KMS-11 (cell line): ENCODE measurements around the gene FGF14.

Experiments
- H2AFZ ChIP-seq: fragments of 200-600 bp; sonication (generic); 2 replicates; pipeline ENCODE4 v1.6.1; 2016; ENCODE audit warnings: antibody characterized with exemption, mixed run types, low read depth
- H3K27ac ChIP-seq: fragments of 200-600 bp; sonication (generic); 2 replicates; pipeline ENCODE4 v1.6.1; 2016; ENCODE audit warnings: mild to moderate bottlenecking, mixed run types
- H3K27me3 ChIP-seq: fragments of 200-600 bp; sonication (generic); 2 replicates; pipeline ENCODE4 v1.6.1; 2017; ENCODE audit warnings: mild to moderate bottlenecking, low read depth, mixed run types, moderate library complexity; ENCODE audit not compliant: insufficient read depth
- H3K36me3 ChIP-seq: fragments of 200-600 bp; sonication (generic); 2 replicates; pipeline ENCODE4 v1.6.1; 2017; ENCODE audit warnings: mild to moderate bottlenecking, mixed run types; ENCODE audit not compliant: insufficient read depth
- H3K4me1 ChIP-seq: fragments of 200-600 bp; sonication (generic); 2 replicates; pipeline ENCODE4 v1.6.1; 2016; ENCODE audit warnings: mild to moderate bottlenecking, low read depth, mixed run types; ENCODE audit not compliant: poor library complexity, severe bottlenecking
- H3K4me2 ChIP-seq: fragments of 200-600 bp; sonication (generic); 2 replicates; pipeline ENCODE4 v1.7.0; 2016; ENCODE audit warnings: mild to moderate bottlenecking, mixed run types
- H3K4me3 ChIP-seq: fragments of 200-600 bp; sonication (generic); IDR thresholded peaks from 2 replicates; pipeline ENCODE4 v1.6.1; 2017; ENCODE audit warnings: low read depth, low read length, mixed read lengths; ENCODE audit not compliant: insufficient read depth
- H3K79me2 ChIP-seq: fragments of 200-600 bp; sonication (generic); 2 replicates; pipeline ENCODE4 v1.6.1; 2016; ENCODE audit warnings: low read depth, mixed run types; ENCODE audit not compliant: insufficient read depth
- H3K9ac ChIP-seq: fragments of 200-600 bp; sonication (generic); 2 replicates; pipeline ENCODE4 v1.6.1; 2016; ENCODE audit warnings: mild to moderate bottlenecking, mixed run types
- H4K20me1 ChIP-seq: fragments of 200-600 bp; sonication (generic); 2 replicates; pipeline ENCODE4 v1.6.1; 2016; ENCODE audit warnings: mild to moderate bottlenecking, mixed run types; ENCODE audit not compliant: insufficient read depth
- TF ChIP-seq, protein P1 (sequence below): fragments of 200-600 bp; sonication (generic); conservative IDR thresholded peaks from 2 replicates; pipeline ENCODE4 v1.6.1; 2017; ENCODE audit warnings: low read depth, mild to moderate bottlenecking, antibody characterized with exemption, low read length, moderate library complexity, mixed read lengths

Gene FGF14

DNA sequence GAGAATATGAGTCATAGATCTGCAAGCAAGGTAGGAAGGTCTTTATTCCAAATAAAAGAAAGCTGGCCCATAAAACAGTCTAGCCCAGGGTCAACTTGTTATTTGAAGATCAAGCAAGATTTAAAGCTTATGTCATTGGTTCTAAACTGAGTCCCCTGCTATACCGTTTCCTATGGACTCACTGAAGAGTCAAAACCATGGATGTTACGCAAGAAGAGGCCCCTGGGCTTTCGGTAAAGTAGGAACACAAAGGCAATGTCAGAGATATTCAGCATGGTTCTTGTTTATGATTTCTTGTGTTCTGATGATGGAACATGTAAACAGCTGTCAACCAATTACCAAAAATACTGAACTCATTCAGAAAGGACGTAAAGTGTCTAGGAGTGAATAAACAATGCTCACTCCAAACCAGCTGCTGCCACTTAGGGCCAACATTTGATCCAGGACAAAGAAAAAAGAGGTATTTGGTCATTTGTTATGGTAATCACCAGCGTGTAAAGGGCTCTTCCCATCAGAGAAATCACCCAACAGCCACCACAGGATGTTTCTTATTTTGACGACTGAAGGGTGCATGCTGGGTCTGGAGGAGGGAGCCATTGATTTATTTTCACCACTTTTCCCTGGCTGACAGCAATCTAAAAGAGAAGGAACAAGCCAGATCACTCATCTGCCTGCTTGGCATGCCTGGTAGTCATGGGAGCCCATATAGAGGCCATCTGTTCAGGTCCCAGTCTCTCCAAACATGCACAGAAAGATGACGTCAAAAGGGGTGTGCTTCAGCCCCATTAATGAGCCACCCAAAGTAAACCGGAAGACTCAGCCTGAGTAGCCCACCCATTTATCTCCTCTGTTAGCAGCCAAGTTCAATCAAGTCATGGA is 68.3 kb downstream of the FGF14 start:
- TF ChIP-seq, protein P1, sequence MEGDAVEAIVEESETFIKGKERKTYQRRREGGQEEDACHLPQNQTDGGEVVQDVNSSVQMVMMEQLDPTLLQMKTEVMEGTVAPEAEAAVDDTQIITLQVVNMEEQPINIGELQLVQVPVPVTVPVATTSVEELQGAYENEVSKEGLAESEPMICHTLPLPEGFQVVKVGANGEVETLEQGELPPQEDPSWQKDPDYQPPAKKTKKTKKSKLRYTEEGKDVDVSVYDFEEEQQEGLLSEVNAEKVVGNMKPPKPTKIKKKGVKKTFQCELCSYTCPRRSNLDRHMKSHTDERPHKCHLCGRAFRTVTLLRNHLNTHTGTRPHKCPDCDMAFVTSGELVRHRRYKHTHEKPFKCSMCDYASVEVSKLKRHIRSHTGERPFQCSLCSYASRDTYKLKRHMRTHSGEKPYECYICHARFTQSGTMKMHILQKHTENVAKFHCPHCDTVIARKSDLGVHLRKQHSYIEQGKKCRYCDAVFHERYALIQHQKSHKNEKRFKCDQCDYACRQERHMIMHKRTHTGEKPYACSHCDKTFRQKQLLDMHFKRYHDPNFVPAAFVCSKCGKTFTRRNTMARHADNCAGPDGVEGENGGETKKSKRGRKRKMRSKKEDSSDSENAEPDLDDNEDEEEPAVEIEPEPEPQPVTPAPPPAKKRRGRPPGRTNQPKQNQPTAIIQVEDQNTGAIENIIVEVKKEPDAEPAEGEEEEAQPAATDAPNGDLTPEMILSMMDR, result no peak
- no peak overlapping the region for H3K4me2 ChIP-seq

DNA sequence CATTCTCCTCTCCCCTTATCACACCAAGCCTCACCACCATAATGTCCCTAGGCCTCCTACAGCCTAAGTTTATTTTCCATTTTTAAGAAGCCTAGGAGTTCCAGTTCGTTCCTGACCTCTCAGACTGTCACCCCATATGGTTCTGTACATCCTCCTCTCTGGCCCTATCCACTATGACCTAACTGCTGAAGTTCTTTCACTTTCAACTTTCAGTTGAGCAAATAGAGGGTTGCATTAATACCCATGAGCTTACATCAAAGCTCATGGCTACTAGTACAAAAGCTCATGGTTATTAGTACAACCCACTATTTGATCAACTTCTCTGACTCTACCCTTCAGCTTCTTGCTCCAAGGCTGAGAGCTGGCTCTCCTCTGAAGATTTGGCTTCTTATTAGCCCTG is 72.9 kb downstream of the FGF14 start:
- Histone ChIP-seq H3K27ac (no peak overlapping the region), H3K4me3 (no peak overlapping the region)

More for the DNA sequence above, 68.3 kb downstream of the FGF14 start:
- no peak overlapping the region for H2AFZ ChIP-seq
- no peak overlapping the region for H3K27ac ChIP-seq
- H3K4me3 ChIP-seq, result no peak overlapping the region
- no peaks in the 10 kb centered on the region for H3K4me1 ChIP-seq
- H3K36me3 ChIP-seq, result no peaks in the 10 kb centered on the region
- H3K9ac ChIP-seq, result no peak overlapping the region
- H3K79me2 ChIP-seq, result no peaks in the 10 kb centered on the region
- H4K20me1 ChIP-seq, result no peaks in the 10 kb centered on the region
- no peaks in the 10 kb centered on the region for H3K27me3 ChIP-seq

DNA sequence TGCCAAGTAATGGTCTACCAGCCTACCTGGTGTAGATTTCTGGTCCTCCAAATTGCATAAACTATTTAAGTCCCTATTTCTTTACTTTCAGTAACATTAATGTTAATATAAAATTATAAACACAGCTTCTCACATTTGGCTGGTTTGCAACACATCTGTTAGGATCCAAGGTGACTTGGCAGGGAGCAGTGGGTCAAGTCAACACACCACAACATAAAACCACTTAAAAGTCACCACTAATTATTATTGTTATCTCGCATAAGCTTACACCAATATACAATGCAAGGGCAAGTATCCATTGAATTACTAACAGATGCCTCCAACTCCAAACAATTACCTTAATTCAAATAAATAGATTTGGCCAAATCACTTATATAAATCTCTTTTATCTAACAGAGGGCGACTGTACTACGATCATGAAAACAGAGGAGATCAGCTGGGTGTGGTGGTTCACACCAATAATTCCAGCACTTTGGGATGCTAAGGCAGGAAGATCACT is 74.7 kb downstream of the FGF14 start:
- Histone ChIP-seq H3K4me1 (no peaks in the 10 kb centered on the region), H3K27me3 (no peaks in the 10 kb centered on the region), H3K36me3 (no peaks in the 10 kb centered on the region), H3K4me3 (no peak overlapping the region), H2AFZ (no peak overlapping the region), H3K9ac (no peak overlapping the region), H3K27ac (no peak overlapping the region), H3K4me2 (no peak overlapping the region), H4K20me1 (no peaks in the 10 kb centered on the region), H3K79me2 (no peaks in the 10 kb centered on the region)
- TF ChIP-seq, protein P1, result no peak

More for the DNA sequence above, 72.9 kb downstream of the FGF14 start:
- no peaks in the 10 kb centered on the region for H3K4me1 ChIP-seq
- H3K9ac ChIP-seq, result no peak overlapping the region
- H3K4me2 ChIP-seq, result no peak overlapping the region
- no peaks in the 10 kb centered on the region for H3K79me2 ChIP-seq
- TF ChIP-seq, protein P1, result no peak
- no peaks in the 10 kb centered on the region for H3K27me3 ChIP-seq
- no peaks in the 10 kb centered on the region for H3K36me3 ChIP-seq
- no peaks in the 10 kb centered on the region for H4K20me1 ChIP-seq
- no peak overlapping the region for H2AFZ ChIP-seq

DNA sequence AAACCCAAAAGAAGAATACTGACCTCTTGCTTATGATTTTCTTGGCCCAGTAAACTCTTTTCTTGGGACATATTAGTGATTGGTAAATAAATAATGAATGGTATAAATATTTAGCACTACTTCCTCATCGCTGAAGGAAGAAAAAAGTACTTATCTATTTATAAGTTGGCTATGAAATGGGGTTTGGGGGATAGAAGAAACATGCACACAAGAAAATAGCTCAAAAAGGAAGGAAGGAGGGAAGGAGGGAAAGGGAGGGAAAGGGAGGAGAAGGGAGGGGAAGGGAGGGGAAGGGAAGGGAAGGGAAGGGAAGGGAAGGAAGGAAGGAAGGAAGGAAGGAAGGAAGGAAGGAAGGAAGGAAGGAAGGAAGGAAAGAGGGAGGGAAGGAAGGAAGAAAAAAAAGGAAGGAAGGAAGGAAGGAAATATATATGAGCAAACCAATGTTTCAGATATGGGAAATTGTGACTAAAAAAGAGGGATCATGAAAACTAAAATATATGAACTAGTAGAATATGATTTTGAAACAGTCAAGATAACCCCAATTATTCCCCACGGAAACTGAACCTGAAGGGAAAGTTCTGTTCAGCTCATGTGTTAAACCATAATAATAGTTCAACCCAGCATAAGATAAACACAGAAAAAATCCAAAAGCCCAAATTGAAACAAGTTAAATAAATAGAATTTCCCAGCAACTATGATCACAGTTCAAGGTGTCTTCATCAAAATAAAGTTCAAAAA is 75.3 kb downstream of the FGF14 start:
- Histone ChIP-seq H3K4me2 (no peak overlapping the region), H4K20me1 (no peaks in the 10 kb centered on the region), H3K27ac (no peak overlapping the region), H3K27me3 (no peaks in the 10 kb centered on the region), H3K4me1 (no peaks in the 10 kb centered on the region), H3K4me3 (no peak overlapping the region), H3K9ac (no peak overlapping the region), H3K36me3 (no peaks in the 10 kb centered on the region), H3K79me2 (no peaks in the 10 kb centered on the region), H2AFZ (no peak overlapping the region)
- TF ChIP-seq, protein P1, result no peak
